ENCODE results near the gene STH. TPM values are rescaled to one million over a fixed set of nuclear protein-coding genes. Genes with fewer than 3 reads are reported as not detected.

STH gene
- total RNA-seq, 2 donors from 2014 or later = not detected

GRCh38 chr17:45999900-46000290, 845 bp downstream of the STH start:
- Histone ChIP-seq H3K4me1 (ENCODE audit: control insufficient read depth, insufficient read depth, low read length) (no peaks in the 10 kb centered on the region), H3K27me3 (ENCODE audit: control insufficient read depth, insufficient read depth, low read length, poor library complexity, severe bottlenecking) (no peaks in the 10 kb centered on the region), H3K4me3 (ENCODE audit: low read length) (no peak overlapping the region), H3K27ac (ENCODE audit: low read depth, low read length) (no peak overlapping the region), H3K36me3 (ENCODE audit: control insufficient read depth, insufficient read depth, low read length) (no peaks in the 10 kb centered on the region), H3K9ac (ENCODE audit: extremely low read depth, low read length, poor library complexity, severe bottlenecking) (no peak overlapping the region), H3K9me3 (ENCODE audit: control insufficient read depth, low read length) (no peaks in the 10 kb centered on the region)
- Mint-ChIP-seq H3K4me1 (no peaks in the 10 kb centered on the region), H3K9me3 (no peaks in the 10 kb centered on the region), H3K36me3 (ENCODE audit: low read depth) (no peaks in the 10 kb centered on the region), H3K4me3 (no peak overlapping the region), H3K27me3 (ENCODE audit: insufficient read depth) (no peaks in the 10 kb centered on the region), H3K27ac (no peak overlapping the region)
- TF ChIP-seq, protein P1, sequence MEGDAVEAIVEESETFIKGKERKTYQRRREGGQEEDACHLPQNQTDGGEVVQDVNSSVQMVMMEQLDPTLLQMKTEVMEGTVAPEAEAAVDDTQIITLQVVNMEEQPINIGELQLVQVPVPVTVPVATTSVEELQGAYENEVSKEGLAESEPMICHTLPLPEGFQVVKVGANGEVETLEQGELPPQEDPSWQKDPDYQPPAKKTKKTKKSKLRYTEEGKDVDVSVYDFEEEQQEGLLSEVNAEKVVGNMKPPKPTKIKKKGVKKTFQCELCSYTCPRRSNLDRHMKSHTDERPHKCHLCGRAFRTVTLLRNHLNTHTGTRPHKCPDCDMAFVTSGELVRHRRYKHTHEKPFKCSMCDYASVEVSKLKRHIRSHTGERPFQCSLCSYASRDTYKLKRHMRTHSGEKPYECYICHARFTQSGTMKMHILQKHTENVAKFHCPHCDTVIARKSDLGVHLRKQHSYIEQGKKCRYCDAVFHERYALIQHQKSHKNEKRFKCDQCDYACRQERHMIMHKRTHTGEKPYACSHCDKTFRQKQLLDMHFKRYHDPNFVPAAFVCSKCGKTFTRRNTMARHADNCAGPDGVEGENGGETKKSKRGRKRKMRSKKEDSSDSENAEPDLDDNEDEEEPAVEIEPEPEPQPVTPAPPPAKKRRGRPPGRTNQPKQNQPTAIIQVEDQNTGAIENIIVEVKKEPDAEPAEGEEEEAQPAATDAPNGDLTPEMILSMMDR (conservative IDR thresholded peaks at IDR 0.05) = no peak
- WGBS, 2 experiments (ENCODE audit: insufficient coverage in 1 of 2, insufficient read length in 1 of 2) = 83 to 85% methylated on average over 8 to 9 of the region's 9 CpGs
- no peak for DNase-seq

DNA sequence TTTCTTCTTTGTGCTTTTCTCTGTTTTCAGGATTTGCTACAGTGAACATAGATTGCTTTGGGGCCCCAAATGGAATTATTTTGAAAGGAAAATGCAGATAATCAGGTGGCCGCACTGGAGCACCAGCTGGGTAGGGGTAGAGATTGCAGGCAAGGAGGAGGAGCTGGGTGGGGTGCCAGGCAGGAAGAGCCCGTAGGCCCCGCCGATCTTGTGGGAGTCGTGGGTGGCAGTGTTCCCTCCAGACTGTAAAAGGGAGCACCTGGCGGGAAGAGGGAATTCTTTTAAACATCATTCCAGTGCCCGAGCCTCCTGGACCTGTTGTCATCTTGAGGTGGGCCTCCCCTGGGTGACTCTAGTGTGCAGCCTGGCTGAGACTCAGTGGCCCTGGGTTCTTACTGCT, 1.2 kb downstream of the STH start:
- H3K4me3 ChIP-seq (ENCODE audit: low read length) = no peak overlapping the region
- no peaks in the 10 kb centered on the region for H3K27me3 ChIP-seq (ENCODE audit: control insufficient read depth, insufficient read depth, low read length, poor library complexity, severe bottlenecking)
- H3K9me3 ChIP-seq (ENCODE audit: control insufficient read depth, low read length) = no peaks in the 10 kb centered on the region
- no peaks in the 10 kb centered on the region for H3K36me3 ChIP-seq (ENCODE audit: control insufficient read depth, insufficient read depth, low read length)
- no peak overlapping the region for H3K9ac ChIP-seq (ENCODE audit: extremely low read depth, low read length, poor library complexity, severe bottlenecking)
- DNase-seq = no peak
- Mint-ChIP-seq H3K4me3 (no peak overlapping the region), H3K27ac (no peak overlapping the region), H3K27me3 (ENCODE audit: insufficient read depth) (no peaks in the 10 kb centered on the region), H3K36me3 (ENCODE audit: low read depth) (no peaks in the 10 kb centered on the region), H3K9me3 (no peaks in the 10 kb centered on the region), H3K4me1 (no peaks in the 10 kb centered on the region)
- 92 to 98% methylated on average over 5 to 7 of the region's 7 CpGs for WGBS, 2 experiments (ENCODE audit: insufficient coverage in 1 of 2, insufficient read length in 1 of 2)
- TF ChIP-seq, protein P1 (conservative IDR thresholded peaks at IDR 0.05) = no peak
- no peak overlapping the region for H3K27ac ChIP-seq (ENCODE audit: low read depth, low read length)
- no peaks in the 10 kb centered on the region for H3K4me1 ChIP-seq (ENCODE audit: control insufficient read depth, insufficient read depth, low read length)

DNA sequence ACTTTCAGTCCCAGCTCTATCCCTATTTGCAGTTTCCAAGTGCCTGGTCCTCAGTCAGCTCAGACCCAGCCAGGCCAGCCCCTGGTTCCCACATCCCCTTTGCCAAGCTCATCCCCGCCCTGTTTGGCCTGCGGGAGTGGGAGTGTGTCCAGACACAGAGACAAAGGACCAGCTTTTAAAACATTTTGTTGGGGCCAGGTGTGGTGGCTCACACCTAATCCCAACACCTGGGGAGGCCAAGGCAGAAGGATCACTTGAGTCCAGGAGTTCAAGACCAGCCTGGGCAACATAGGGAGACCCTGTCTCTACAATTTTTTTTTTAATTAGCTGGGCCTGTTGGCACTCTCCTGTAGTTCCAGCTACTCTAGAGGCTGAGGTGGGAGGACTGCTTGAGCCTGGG, 1.7 kb downstream of the STH start:
- Histone ChIP-seq H3K27me3 (ENCODE audit: control insufficient read depth, insufficient read depth, low read length, poor library complexity, severe bottlenecking) (no peaks in the 10 kb centered on the region), H3K36me3 (ENCODE audit: control insufficient read depth, insufficient read depth, low read length) (no peaks in the 10 kb centered on the region), H3K9me3 (ENCODE audit: control insufficient read depth, low read length) (no peaks in the 10 kb centered on the region), H3K9ac (ENCODE audit: extremely low read depth, low read length, poor library complexity, severe bottlenecking) (no peak overlapping the region), H3K4me1 (ENCODE audit: control insufficient read depth, insufficient read depth, low read length) (no peaks in the 10 kb centered on the region), H3K27ac (ENCODE audit: low read depth, low read length) (no peak overlapping the region), H3K4me3 (ENCODE audit: low read length) (no peak overlapping the region)
- Mint-ChIP-seq H3K36me3 (ENCODE audit: low read depth) (no peaks in the 10 kb centered on the region), H3K4me1 (no peaks in the 10 kb centered on the region), H3K9me3 (no peaks in the 10 kb centered on the region), H3K27me3 (ENCODE audit: insufficient read depth) (no peaks in the 10 kb centered on the region), H3K4me3 (no peak overlapping the region), H3K27ac (no peak overlapping the region)
- TF ChIP-seq, protein P1 (conservative IDR thresholded peaks at IDR 0.05) = no peak
- no peak for DNase-seq
- WGBS, 2 experiments (ENCODE audit: insufficient coverage in 1 of 2, insufficient read length in 1 of 2) = 91 to 100% methylated on average over 1 to 2 of the region's 2 CpGs

Measured in endodermal cell (in vitro differentiated cells).